ENCODE measurements around the gene PCSK6. TPM values are rescaled to one million over a fixed set of nuclear protein-coding genes. Genes with fewer than 3 reads are reported as not detected.

The PCSK6 gene
- total RNA-seq, 4 donors from 2014 or later = 9.7 to 20.5 (median 13.1) TPM

- no peak for DNase-seq (ENCODE audit: low spot score)
- no peak for TF ChIP-seq CTCF (IDR thresholded peaks at IDR 0.05)
- no peak for ATAC-seq (ENCODE audit: low FRiP score)
These were observed 33.4 kb upstream of the PCSK6 start for GRCh38 chr15:101522621-101523559.

DNA sequence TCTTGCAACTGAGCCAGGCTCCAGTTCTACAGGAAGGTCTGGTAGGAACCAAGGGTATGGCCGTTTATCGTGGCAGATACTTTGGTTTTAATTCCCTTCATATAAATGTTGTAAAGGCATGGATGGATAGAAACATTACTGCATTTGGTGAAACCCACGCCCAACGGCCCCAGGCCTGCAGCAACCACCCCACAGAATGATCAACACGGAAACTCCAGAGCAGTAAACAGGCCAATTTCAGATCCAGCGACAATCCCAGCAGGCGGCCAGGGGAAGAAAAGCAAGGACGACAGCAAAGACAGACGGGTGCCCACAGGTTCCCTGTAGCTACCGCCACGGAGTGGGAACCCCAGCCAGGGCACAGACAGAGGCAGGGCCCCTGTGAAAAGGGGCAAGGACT is 32.6 kb upstream of the PCSK6 start:
- no peak for DNase-seq (ENCODE audit: low spot score)
- TF ChIP-seq CTCF (IDR thresholded peaks at IDR 0.05) = no peak
- no peak for ATAC-seq (ENCODE audit: low FRiP score)

- TF ChIP-seq CTCF (IDR thresholded peaks at IDR 0.05) = no peak
- ATAC-seq (ENCODE audit: low FRiP score) = no peak
- DNase-seq (ENCODE audit: low spot score) = no peak
These were observed 32.1 kb upstream of the PCSK6 start for GRCh38 chr15:101521591-101521990.

GRCh38 chr15:101521069-101521468 is 31.6 kb upstream of the PCSK6 start:
- TF ChIP-seq CTCF (IDR thresholded peaks at IDR 0.05) = no peak
- no peak for ATAC-seq (ENCODE audit: low FRiP score)

DNA sequence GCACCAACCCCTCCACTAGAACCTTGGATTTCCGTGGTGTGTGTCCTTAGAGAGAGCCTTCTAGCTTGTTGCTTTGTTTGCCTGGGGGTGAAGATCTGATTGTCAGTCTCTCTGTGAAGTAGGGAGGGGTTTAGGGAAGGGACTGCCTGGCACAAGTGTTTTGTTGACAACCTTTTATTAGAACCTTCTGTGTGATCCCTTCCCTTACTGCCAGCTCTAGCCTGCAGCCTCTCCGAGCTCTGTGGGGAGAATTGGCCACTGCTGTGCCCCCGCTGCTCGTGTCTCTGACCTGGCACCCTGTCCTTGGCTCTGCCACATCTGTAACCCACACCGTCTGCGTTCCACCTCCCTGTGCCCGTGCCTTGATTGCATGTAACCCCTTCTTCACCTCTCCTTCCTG is 30.9 kb upstream of the PCSK6 start:
- TF ChIP-seq CTCF (IDR thresholded peaks at IDR 0.05) = no peak
- ATAC-seq (ENCODE audit: low FRiP score) (no peak), DNase-seq (ENCODE audit: low spot score) (no peak)

More at GRCh38 chr15:101521069-101521468, 31.6 kb upstream of the PCSK6 start:
- no peak for DNase-seq (ENCODE audit: low spot score)

DNA sequence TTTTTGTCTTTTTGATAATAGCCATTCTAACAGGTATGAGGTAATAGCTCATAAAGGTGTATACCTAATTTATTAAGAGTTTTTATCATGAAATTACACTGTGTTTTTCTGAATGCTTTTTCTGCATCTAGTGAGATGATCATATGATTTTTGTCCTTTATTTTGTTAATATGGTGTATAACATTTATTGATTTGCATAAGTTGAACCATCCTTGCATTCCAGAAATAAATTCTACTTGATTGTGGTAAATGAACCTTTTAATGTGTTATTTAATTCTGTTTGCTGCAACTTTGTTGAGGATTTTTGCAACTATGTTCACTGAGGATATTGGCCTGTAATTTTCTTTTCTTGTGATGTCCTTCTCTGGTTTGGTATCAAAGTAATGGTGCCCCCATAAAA is 28.0 kb upstream of the PCSK6 start:
- no peak for TF ChIP-seq CTCF (IDR thresholded peaks at IDR 0.05)
- DNase-seq (ENCODE audit: low spot score) = no peak
- no peak for ATAC-seq (ENCODE audit: low FRiP score)

- no peak for DNase-seq (ENCODE audit: low spot score)
- ATAC-seq (ENCODE audit: low FRiP score) = no peak
- TF ChIP-seq CTCF (IDR thresholded peaks at IDR 0.05) = no peak
These were observed 24.8 kb upstream of the PCSK6 start for GRCh38 chr15:101514318-101514717.

Measured in omental fat pad (tissue), 4 donors.